Heart right ventricle (tissue), 16 donors: ENCODE measurements around the gene MTHFD1L. TPM values are rescaled to one million over a fixed set of nuclear protein-coding genes. Genes with fewer than 3 reads are reported as not detected.

ENCODE experiments used
- ATAC-seq, 8 donors: fragments of 200-7000 bp; cut with Tn5 transposase; one replicate each; pipeline ENCODE4 v1.9.1; 2020; ENCODE audit warnings: mild to moderate bottlenecking in 8 of 8, moderate library complexity in 8 of 8, moderate number of reproducible peaks in 1 of 8
- DNase-seq, 2 donors: peaks; one replicate each; pipeline ENCODE4 v3.0.0-alpha.2; 2020
- H3K27ac ChIP-seq, 10 donors: fragments of 200-600 bp; sonication (generic) in 2 of 10; one replicate each; pipeline versions ENCODE4 v1.5.0 to v1.8.0; 2020 to 2022; ENCODE audit warnings: mild to moderate bottlenecking in 3 of 10
- H3K27me3 ChIP-seq, 7 donors: fragments of 200-600 bp; one replicate each; pipeline ENCODE4 v1.8.0; 2021 to 2022; ENCODE audit warnings: mild to moderate bottlenecking in 2 of 7
- H3K36me3 ChIP-seq, 9 donors: fragments of 200-600 bp; sonication (generic) in 1 of 9; one replicate each; pipeline versions ENCODE4 v1.5.0 to v1.8.0; 2020 to 2022; ENCODE audit warnings: mild to moderate bottlenecking in 2 of 9
- H3K4me1 ChIP-seq, 9 donors: fragments of 200-600 bp; sonication (generic) in 1 of 9; one replicate each; pipeline versions ENCODE4 v1.5.0 to v1.8.0; 2020 to 2022; ENCODE audit warnings: mild to moderate bottlenecking in 4 of 9
- H3K4me3 ChIP-seq, 10 donors: fragments of 200-600 bp; sonication (generic) in 2 of 10; one replicate each; pipeline versions ENCODE4 v1.5.0 to v1.8.0; 2020 to 2022; ENCODE audit warnings: mild to moderate bottlenecking in 7 of 10, moderate library complexity in 2 of 10
- H3K9me3 ChIP-seq, 11 donors: fragments of 200-600 bp in 10 of 11; sonication (generic) in 2 of 11; one replicate each; pipeline versions ENCODE4 v1.5.0 to v1.8.0; 2013 to 2022; ENCODE audit warnings: mild to moderate bottlenecking in 2 of 11, control low read depth in 1 of 11, moderate library complexity in 1 of 11
- WGBS, 2 donors: extraction: QIAGEN DNeasy Blood & Tissue Kit; methylation state at CpG; one replicate each; pipeline ENCODE4 v1.1.7; 2013; ENCODE audit warnings: inconsistent platforms in 1 of 2; 5-methylcytosine and 5-hydroxymethylcytosine counted together
- intact Hi-C, 10 donors: fragments of 100-400 bp; cut with DNase I; formaldehyde crosslinking; loops; one replicate each; pipeline versions ENCODE4 v1.11.1 to v1.14.2; 2022
- polyA plus RNA-seq, 2 donors: library from polyadenylated mRNA; stranded (reverse); fragments of 200-250 nt; gene quantifications; one replicate each; pipeline ENCODE4 v1.2.3, GENCODE V29; 2013
- total RNA-seq, 10 donors: library from RNA; stranded (reverse); fragmentation: NEBNext Ultra II Directional in 3 of 10; extraction: Animal tissue kit (Norgen Biotek cat#: 25700) in 3 of 10; gene quantifications; one replicate each; pipeline versions ENCODE4 v1.2.1 to v1.2.4, GENCODE V29; 2021 to 2023
- TF ChIP-seq, protein P1 (sequence below), 9 donors: fragments of 200-600 bp; sonication (generic) in 2 of 9; IDR thresholded peaks; one replicate each; pipeline versions ENCODE4 v1.5.0 to v1.8.0; 2021 to 2022; ENCODE audit warnings: antibody characterized with exemption in 9 of 9, mild to moderate bottlenecking in 5 of 9, moderate library complexity in 1 of 9
- donor health status: Arrhythmogenic right ventricular cardiomyopathy.
- donor health status: ischemic (EF 13 %, LVEDD 7.1; RV severe dilation, severe dysfunction).
- donor health status: healthy with polysubstance abuse.
- donor health status: DM: no; HTN: yes; CAD: no.
- donor health status: DM: no; HTN: no; CAD: no.
- donor health status: ischemic (EF 25% LVEDD 6.9; RV normal size, moderate dysfunction).
- donor health status: ischemic (EF 25% LVEDD 5.7; RV mildly dilated, moderate dysfunction).
- donor health status: healthy.
- donor health status: DM: yes; HTN: yes; CAD: no.
- donor health status: Ischemic cardiomyopathy.
- donor health status: ischemic (EF 35%, LVEDD 5.7; RV mildly dilated, moderate dysfunction).
- donor health status: nonischemic (EF 11% LVEDD 7.7; RV severe dilation, severe dysfunction).
- donor health status: DM: yes; HTN: yes; CAD: no.
- donor health status: PGD.
- donor health status: ischemic (EF 29% LVEDD 5.4; RV normal size, mild dysfunction).
- donor health status: nonischemic (EF 23%, LVEDD 6.1; RV moderate dilation, normal function).

MTHFD1L gene
- total and polyA plus RNA-seq, 12 donors: 1.2 to 10.8 (median 3.8) TPM

DNA sequence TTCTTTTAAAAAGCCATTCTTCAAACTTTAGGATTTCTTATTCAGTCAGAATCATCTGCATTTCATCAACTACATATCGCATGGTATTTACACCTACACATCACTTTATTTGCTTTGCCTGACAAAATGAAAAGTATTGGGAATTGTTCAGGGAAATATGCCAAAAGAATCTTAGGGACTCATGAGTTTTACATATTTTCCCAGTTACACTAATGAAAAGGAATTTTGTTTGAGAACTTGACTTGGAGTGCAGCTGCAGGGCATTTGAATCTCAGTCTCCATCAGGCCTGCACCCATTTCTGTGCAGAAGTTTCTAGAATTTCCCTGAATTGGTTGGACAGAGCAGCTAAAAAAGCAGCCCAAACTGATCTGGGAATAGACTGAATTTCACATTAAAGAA is 65.3 kb downstream of the MTHFD1L start:
- Histone ChIP-seq H3K36me3 (peaks cover 0 to 18% (median 0%) of the 10 kb centered on the region in 9 donors), H3K27ac (no peak overlapping the region), H3K27me3 (no peaks in the 10 kb centered on the region), H3K9me3 (no peaks in the 10 kb centered on the region), H3K4me1 (peaks cover 0 to 29% (median 0%) of the 10 kb centered on the region in 9 donors), H3K4me3 (no peak overlapping the region)
- ATAC-seq (peak in 1 of 8 donors; percentile 48), DNase-seq (no peak)
- TF ChIP-seq, protein P1, sequence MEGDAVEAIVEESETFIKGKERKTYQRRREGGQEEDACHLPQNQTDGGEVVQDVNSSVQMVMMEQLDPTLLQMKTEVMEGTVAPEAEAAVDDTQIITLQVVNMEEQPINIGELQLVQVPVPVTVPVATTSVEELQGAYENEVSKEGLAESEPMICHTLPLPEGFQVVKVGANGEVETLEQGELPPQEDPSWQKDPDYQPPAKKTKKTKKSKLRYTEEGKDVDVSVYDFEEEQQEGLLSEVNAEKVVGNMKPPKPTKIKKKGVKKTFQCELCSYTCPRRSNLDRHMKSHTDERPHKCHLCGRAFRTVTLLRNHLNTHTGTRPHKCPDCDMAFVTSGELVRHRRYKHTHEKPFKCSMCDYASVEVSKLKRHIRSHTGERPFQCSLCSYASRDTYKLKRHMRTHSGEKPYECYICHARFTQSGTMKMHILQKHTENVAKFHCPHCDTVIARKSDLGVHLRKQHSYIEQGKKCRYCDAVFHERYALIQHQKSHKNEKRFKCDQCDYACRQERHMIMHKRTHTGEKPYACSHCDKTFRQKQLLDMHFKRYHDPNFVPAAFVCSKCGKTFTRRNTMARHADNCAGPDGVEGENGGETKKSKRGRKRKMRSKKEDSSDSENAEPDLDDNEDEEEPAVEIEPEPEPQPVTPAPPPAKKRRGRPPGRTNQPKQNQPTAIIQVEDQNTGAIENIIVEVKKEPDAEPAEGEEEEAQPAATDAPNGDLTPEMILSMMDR (IDR thresholded peaks at IDR 0.05): no peak
- 81% methylated on average over 1 of the region's 1 CpG for WGBS, 2 donors
- intact Hi-C loops: no loop called here

DNA sequence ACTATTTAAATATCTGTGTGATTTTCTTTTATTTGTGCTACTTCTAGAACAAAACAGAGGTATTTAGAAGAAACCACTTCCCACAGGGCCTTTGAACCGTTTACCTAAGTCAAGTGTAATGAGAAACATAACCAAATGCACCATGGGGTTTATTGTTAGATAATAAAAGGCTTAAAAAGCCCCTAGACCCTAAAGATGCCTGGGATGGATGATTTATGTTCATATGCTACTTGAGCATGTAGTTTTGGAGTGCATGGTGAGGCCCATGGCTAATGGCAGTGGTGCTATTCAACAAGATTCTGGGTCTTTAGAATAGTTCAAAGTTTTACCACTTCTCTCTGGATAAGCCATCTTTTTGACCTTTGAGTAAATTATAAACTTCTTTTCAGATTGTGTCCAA is 65.9 kb downstream of the MTHFD1L start:
- TF ChIP-seq, protein P1 (IDR thresholded peaks at IDR 0.05): no peak
- Histone ChIP-seq H3K27me3 (no peaks in the 10 kb centered on the region), H3K9me3 (no peaks in the 10 kb centered on the region), H3K4me3 (no peak overlapping the region), H3K27ac (peak overlapping the region in 4 of 10 donors; percentile 22 to 45 (median 30)), H3K36me3 (peaks cover 0 to 12% (median 0%) of the 10 kb centered on the region in 9 donors), H3K4me1 (peaks cover 0 to 28% (median 0%) of the 10 kb centered on the region in 9 donors)
- no peak for ATAC-seq
- intact Hi-C loops: no loop called here
- WGBS, 2 donors: 72 to 82% methylated on average over 1 of the region's 1 CpG
- DNase-seq: no peak

DNA sequence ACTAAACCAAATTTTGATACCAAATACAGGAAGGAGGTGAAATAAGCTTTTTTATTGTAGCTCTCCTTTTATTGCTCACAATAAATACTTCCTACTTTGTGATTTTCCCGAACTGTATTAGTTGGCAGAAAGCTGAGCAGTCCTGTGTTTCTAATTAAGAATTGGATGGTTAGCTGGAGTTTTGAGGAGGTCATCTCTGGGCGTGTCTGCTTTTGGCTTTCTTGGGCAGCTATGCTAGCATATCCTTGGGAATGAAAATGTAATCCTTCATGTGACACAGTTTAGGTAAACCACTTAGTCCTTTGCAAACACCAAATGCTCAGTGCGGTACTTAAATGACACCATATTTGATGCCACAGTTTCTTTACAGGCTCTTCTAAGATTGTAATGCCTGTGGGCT is 67.5 kb downstream of the MTHFD1L start:
- ATAC-seq (peak in 5 of 8 donors; percentile 35 to 67 (median 49)), DNase-seq (no peak)
- intact Hi-C loops: no loop called here
- H3K4me3 ChIP-seq: no peak overlapping the region
- no peaks in the 10 kb centered on the region for H3K27me3 ChIP-seq
- WGBS, 2 donors: 66 to 69% methylated on average over 3 of the region's 3 CpGs
- H3K4me1 ChIP-seq: peaks cover 0 to 28% (median 0%) of the 10 kb centered on the region in 9 donors
- TF ChIP-seq, protein P1 (IDR thresholded peaks at IDR 0.05): no peak
- peaks cover 0 to 10% (median 0%) of the 10 kb centered on the region in 9 donors for H3K36me3 ChIP-seq
- H3K27ac ChIP-seq: peak overlapping the region in 1 of 10 donors; percentile 9
- H3K9me3 ChIP-seq: no peaks in the 10 kb centered on the region

DNA sequence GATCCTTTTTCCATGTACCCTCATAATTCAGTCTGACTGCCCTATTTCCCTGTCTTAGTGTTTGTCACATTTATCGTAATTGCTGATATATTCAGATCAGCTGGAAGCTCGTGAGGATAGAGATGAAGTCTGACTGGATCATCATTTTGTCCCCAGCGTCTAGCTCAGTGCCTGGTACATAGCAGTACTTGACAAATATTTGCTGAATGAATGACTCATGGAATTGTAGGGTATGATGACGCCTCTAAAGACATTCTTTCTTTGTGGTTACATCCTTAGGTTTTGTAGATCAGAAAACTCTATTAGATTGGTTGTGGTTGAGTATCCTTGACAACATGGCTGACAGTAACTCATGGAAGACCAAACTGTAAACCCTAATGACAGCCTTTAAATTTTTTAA is 68.9 kb downstream of the MTHFD1L start:
- intact Hi-C loops: no loop called here
- no peak overlapping the region for H3K4me3 ChIP-seq
- ATAC-seq (no peak), DNase-seq (no peak)
- H3K36me3 ChIP-seq: peaks cover 0 to 19% (median 0%) of the 10 kb centered on the region in 9 donors
- TF ChIP-seq, protein P1 (IDR thresholded peaks at IDR 0.05): no peak
- no peaks in the 10 kb centered on the region for H3K27me3 ChIP-seq
- 98% methylated on average over 4 of the region's 4 CpGs for WGBS, 2 donors
- H3K27ac ChIP-seq: no peak overlapping the region
- no peaks in the 10 kb centered on the region for H3K9me3 ChIP-seq
- peaks cover 0 to 28% (median 0%) of the 10 kb centered on the region in 9 donors for H3K4me1 ChIP-seq
